HG03139 (cell line): ENCODE results near the gene ZNF91.
"Not testable (repeated sequence)": the region's sequence is repeated elsewhere in the genome, so short reads cannot be mapped to it uniquely, and the experiment has no call there.

Experiments
- ATAC-seq: cut with Tn5 transposase; IDR thresholded peaks from one replicate; pipeline ENCODE4 v1.9.1; 2021; ENCODE audit not compliant: unreplicated experiment

The ZNF91 gene

GRCh38 chr19:23395041-23395721, at the start of gene ZNF91:
TSS of gene ZNF91 (minus strand) at chr19:23395471. CDS start at chr19:23395354, 117 bp downstream.
- peak; percentile 97 for ATAC-seq

DNA sequence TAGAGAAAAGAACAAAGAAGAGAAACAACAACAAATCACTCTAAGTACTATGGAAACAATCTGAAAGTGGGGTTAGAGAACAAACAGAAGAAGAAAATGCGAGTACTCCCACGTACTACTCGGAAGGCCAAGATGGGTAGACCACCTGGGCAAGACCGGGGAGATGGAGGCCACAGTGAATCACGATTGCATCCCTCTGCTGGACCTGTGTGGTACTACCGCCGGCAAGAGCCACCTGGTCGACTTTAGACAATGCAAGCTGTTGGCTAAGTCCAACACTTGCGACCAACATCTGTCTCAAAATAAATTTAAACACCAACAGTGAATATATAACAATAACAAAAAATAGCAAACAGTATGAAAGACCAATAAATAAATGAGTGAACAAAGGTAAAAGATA, 45.5 kb upstream of the ZNF91 start:
- ATAC-seq: no peak

GRCh38 chr19:23440207-23440606, 44.9 kb upstream of the ZNF91 start:
- no peak for ATAC-seq

GRCh38 chr19:23439623-23440022, 44.4 kb upstream of the ZNF91 start:
- no peak for ATAC-seq

- ATAC-seq: no peak
These were observed 42.6 kb upstream of the ZNF91 start for GRCh38 chr19:23437901-23438300.

DNA sequence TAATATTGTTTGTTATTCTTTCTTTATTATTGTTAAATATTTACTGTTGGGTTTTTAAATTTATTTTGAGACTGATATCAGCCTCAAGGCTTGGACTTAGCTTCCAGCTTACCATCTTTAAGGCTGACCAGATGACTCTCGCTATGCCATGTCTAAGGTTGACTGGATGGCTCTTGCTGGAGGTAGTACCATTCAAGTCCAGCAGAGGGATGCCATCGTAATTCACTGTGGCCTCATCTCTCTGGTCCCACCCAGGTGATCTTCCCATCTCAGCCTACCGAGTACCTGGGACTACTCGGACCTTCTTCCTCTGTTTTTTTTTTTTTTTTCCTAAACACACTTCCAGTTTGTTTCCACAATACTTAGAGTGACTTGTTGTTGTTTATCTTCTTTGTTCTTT, 41.7 kb upstream of the ZNF91 start:
- ATAC-seq: no peak

- no peak for ATAC-seq
These were observed 41.0 kb upstream of the ZNF91 start for GRCh38 chr19:23436318-23436717.

DNA sequence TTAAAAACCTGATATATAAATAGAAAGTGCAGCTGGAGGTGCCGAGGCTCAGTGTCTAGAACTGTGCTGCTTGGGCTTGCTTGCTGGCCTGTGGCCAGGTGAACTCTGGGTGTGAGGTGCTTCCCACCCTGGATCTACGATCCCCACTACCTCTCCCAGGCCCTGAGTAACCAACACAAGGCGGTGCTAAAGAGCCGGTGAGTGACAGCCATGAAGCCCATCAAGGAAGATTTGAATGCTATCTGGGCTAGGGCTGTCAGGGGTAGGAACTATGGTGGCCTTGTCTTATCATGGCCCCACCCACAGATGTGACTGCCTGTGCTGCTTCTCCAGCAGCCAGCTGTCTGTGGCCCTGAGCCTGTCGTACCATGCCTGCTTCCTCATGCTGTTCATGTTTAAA, 25.6 kb upstream of the ZNF91 start:
- ATAC-seq: no peak

DNA sequence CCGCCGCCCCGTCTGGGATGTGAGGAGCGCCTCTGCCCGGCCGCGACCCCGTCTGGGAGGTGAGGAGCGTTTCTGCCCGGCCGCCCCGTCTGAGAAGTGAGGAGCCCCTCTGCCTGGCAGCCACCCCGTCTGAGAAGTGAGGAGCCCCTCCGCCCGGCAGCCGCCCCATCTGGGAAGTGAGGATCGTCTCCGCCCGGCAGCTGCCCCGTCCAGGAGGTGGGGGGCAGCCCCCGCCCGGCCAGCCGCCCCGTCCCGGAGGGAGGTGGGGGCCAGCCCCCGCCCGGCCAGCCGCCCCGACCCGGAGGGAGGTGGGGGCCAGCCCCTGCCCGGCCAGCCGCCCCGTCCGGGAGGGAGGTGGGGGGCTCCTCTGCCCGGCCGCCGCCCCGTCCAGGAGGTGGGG, 24.0 kb upstream of the ZNF91 start:
- not testable (repeated sequence) for ATAC-seq

DNA sequence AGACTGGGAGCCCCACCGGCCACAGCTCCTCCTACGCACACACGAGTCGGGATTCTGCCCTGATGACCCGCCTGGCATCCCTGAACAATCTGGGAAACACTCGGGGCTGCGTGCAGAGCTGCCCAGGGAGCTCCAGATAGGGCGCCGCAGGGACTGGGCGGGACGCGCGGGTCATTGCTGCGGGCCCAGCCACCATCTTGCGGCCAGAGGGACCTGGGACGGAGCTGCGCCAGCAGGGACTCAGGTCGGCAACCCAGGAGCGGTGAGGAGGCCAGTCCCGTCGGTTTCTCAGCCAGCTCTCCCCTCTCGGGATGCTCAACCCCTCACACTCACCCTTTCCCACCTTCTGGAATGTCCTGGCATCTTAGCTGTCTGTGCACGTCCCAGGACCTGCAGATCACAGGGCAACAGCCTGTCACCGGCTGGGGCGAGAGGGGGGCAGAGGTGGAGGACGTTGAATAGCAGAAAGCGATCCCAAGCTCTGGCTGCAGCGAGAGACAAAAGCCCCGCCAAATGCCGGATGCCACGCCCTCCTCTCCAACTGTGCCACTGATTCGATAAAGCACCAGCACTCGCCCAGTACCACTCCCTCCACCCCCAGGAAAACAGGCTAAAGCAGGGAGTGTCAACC, 20.4 kb upstream of the ZNF91 start:
- ATAC-seq: no peak

- no peak for ATAC-seq
These were observed 19.8 kb upstream of the ZNF91 start for GRCh38 chr19:23415034-23415433.

- no peak for ATAC-seq
These were observed 14.9 kb upstream of the ZNF91 start for GRCh38 chr19:23410155-23410554.

- no peak for ATAC-seq
These were observed 14.2 kb upstream of the ZNF91 start for GRCh38 chr19:23409392-23410048.

DNA sequence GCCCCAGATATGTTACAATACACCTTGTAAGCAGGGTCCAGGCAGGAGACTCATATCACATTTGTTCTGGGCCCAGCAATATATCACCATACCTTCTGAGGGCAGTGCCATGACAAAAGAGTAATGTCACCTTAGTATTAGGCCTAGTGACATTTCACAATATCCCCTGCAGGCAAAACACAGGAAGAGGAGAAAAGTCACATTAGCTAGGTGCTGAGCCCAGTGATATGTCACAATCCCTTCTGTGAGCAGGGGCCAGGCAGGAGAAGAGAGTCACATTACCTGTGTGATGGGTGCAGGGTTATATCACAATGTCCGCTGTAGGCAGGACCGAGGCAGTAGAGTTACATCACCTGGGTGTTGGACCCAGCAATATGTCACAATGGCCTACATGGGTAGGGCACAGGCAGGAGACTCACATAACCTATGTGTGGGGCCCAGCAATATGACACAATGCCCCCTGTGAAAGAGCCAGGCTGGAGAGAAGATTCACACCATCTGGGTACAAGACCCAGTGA, 12.4 kb upstream of the ZNF91 start:
- no peak for ATAC-seq

GRCh38 chr19:23406721-23407120, 11.4 kb upstream of the ZNF91 start:
- ATAC-seq: no peak

- ATAC-seq: no peak
These were observed 10.8 kb upstream of the ZNF91 start for GRCh38 chr19:23406091-23406490.

DNA sequence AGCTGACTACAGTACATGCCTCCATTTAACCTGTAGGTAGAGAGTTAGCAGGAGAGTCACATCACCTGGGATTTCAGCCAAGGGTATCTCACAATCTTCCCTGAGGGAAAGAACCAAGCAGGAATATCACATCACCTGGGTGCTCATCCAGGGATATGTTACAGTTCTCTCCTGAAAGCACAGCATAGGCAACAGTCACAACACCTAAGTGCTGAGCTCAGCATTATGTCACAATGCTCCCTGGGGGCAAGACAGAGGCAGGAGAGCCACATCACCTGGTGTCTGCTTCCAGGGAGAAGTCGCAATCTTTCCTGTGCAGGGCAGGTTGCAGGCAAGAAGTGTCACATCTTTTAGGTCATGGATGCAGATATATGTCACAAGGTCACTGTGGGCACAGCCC, 9.4 kb upstream of the ZNF91 start:
- ATAC-seq: no peak

GRCh38 chr19:23403581-23404324, 8.5 kb upstream of the ZNF91 start:
- no peak for ATAC-seq

- no peak for ATAC-seq
These were observed 7.8 kb upstream of the ZNF91 start for GRCh38 chr19:23403052-23403451.

GRCh38 chr19:23402388-23402787, 7.1 kb upstream of the ZNF91 start:
- no peak for ATAC-seq

- ATAC-seq: no peak
These were observed 5.9 kb upstream of the ZNF91 start for GRCh38 chr19:23401086-23401610.
